Superior temporal gyrus (tissue), 1 donor: ENCODE measurements around the gene ARHGAP19.
"Not testable (repeated sequence)": the region's sequence is repeated elsewhere in the genome, so short reads cannot be mapped to it uniquely, and the experiment has no call there.

Experiments
- DNase-seq: peaks from one replicate; pipeline ENCODE4 v3.0.0-alpha.2; 2016; ENCODE audit errors: extremely low spot score

Gene ARHGAP19

DNA sequence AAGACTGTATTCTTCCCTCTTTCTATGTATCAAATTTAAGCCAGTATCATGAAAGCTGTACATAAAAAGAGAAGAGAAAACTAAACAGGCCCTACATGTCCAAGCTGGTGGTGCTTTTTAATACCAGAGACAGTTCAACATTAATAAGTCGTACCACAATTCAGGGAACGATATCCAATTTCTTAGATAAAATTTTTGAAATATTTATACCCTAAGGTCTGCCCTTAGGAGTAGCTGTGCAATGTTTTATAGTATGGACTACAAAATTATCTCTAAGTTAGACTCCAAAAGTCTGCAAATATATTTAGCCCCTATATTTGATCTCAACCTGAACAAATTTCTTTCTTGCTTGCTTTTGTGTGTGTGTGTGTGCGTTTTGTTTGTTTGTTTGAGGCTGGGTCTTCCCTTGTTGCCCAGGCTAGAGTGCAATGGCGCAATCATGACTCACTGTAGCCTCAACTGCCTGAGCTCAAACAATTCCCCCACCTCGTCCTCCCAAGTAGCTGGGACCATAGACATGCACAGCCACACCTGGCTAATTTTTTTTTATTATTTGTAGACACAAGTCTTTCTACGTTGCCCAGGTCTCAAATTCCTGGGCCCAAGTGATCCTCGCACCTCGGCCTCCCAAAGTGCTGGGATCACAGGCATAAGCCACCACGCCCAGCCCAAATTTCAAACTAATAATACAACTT is 13.2 kb downstream of the ARHGAP19 start:
- DNase-seq, result no peak

DNA sequence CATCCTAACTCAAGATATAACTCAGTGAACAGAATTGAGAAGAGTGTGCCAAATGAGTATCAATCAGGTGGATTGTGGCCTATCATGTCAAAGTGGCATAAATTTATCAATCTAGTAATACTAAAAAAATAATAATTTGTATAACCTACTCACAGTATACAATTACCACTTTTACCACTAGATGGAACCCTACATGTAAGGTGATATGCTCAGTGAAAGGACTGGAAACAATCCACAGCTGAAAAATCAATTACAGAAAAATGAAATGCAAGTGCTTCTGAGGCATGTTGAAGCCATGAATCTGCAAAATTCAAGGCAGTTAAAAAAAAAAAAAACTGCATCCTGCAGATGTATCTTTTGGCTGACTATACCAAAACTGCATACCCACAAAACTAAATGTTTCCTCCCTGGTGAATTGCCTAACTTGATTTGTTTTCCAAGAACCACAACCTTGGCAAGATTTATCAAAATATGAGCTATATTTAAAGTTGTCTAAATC is 13.9 kb downstream of the ARHGAP19 start:
- DNase-seq, result peak; percentile 85

DNA sequence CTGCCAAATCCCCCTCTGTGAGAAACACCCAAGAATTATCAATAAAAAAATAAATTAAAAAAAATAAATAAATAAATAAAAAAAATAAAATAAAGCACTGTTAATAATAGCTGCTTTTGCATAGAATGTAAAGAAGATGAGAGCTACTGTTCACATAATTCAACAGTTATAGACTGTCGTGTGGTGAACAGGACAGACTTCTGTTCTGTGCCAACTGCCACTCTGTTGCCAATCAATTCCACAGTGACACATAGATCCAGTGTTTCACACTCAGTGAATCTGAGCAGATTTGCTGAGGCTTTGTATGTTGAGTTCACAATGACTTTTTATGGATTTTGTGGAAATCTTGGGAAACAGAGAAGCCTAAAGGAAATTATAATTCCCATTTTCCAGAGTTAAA is 14.9 kb downstream of the ARHGAP19 start:
- DNase-seq, result no peak

DNA sequence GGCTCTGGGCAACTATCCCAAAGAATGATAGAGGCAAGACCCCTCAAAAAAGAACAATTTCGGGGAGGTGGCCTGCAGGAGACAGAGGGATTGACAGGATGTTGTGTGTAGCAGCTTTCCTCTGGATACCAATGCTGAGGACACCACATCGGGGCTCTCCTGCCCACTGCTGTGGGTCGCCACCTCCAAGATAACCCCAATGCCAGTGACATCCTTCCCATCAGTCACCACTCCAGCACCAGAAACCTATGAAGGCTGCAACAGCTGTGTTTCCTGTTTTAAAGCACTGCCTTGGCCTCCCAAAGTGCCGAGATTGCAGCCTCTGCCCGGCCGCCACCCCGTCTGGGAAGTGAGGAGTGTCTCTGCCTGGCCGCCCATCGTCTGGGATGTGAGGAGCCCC is 17.6 kb downstream of the ARHGAP19 start:
- DNase-seq, result no peak

DNA sequence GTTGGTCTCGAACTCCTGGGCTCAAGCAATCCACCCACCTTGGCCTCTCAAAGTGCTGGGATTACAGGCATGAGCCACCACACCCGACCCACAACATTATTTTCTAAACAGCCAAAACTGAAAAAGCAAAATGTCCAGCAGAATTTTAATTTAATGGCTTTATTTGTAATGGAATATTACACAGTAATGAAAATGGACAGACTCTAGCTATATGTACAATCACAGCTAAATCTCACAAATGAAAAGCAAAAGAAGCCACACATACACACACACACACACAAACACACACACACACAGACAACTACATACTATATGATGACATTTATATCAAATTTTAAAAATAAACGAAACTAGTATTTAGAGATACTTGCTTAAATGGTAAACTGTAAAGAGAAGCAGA is 18.7 kb downstream of the ARHGAP19 start:
- DNase-seq, result no peak

DNA sequence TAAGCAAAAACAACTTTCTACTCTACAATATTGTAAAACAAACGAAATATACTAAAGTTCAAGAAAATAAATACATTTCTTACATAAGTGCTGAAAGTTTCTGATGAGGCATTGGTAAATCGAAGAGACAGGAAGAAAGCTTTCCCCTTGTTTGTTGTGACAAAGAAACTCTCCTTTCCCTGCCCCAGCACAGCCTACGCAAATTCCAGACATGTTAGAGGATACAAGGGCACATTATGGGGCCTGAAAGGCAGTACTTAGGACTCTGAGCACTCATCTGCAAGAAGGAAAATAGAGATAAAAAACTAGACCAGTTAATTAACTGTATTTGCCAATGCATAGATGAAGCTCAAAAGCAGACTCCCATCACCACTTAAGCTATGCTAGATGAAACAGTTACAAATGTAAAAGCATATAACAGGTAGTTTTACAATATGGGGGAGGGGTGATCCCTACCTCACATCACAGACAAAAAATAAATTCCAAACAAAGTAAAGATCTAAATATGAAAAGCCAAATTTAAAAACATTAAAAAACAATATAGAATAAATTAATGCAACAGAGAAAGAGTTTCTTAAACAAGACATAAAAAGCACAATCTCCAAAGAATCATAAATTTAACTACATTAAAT is 21.8 kb downstream of the ARHGAP19 start:
- DNase-seq, result no peak

DNA sequence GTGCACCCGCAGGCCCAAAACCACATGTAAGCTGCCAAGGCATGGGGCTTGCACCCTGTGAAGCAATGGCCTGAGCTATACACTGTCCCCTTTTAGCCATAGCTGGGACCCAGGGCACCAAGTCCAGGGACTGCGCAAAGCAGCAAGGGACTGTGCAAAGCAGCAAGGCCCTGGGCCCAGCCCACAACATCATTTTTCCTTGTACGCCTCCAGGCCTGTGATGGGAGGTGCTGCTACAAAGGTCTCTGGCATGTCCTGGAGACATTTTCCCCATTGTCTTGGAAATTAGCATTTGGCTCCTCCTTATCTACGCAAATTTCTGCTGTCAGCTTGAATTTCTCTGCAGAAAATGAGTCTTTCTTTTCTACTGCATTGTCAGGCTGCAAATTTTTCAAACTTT is 24.8 kb downstream of the ARHGAP19 start:
- no peak for DNase-seq

DNA sequence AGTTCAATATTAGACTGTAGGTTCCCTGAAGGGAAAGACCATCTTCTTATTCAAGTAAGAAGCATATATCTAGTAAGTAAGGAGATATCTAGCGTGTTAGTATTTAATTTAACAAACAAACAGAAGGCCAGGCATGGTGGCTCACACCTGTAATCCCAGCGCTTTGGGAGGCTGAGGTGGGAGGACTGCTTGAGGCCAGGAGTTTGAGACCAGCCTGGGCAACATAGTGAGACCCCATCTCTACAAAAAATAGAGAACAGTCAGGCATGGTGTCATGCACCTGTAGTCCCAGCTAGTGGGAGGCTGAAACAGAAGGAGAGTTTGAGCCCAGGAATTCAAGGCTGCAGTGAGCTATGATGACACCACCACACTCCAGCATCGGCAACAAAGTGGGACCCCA is 27.3 kb downstream of the ARHGAP19 start:
- DNase-seq, result not testable (repeated sequence)

DNA sequence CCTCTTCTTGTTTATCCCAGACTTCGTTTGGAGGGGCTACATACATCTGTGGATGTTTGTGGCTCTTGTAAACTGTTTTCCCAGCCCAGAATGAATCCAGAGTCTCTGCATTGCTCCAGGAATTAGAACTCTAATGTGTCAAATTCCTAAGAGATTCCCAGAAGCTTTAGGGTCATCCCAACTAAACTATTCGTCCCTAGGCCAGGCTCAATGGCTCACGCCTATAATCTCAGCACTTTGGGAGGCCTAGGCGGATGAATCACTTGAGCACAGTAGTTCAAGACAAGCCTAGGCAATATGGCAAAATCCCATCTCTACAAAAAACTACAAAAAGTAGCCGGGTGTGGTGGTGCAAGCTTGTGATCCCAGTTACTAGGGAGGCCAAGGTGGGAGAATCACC is 28.5 kb downstream of the ARHGAP19 start:
- DNase-seq, result no peak

DNA sequence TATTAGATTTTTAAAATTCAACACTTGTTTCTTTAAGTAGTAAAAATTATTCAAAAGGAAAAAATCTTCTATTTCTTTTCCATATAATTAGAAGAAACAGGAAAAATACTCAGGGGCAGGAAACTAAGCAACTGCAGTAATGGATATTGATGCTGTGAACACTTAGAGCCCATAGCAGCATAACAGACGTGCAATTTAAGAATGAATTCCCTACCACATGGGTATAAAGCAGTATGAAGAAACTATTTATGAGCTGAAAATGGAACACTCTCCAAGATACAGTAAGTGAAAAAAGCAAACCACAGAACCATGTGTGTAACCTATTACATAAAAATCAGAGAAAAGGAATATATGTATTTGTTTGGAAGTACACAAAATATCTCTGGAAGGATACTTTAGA is 30.8 kb downstream of the ARHGAP19 start:
- no peak for DNase-seq

DNA sequence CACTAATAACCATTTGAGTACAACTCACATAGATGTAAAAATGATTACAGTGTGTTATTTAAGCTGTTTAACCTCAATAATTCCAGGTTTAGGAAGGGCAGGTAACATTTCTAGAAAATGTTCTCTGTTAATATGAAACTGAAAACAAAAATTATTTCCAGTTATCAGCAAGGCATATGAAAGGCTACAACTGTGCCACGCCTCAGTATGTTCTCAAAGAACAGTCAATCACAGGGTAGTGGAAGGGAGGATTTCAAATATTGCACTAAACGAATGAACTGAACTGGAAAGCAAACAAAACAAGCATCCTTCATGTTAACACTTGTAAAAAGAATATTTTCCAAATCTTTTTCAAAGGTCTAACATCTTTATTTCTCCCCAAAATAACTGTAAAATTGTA is 31.3 kb downstream of the ARHGAP19 start:
- DNase-seq, result no peak

DNA sequence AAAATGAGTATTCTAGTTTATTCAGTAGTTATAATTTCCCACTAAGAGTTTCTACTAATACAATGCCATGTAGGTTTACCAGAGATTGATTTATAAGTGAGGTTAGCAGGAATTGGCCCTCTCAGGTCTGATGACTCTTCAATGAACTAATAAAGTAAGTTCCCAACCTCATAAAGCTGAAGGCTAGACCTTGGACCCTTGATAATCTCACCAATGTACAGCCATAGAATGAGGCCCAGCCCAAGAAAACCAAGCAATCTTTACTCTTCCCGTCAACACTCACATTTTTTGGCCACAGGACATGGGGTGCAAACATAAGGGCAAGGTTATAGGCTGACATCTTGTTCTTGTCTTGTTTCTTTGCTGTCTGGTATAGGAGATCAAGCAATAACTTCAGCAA is 33.3 kb downstream of the ARHGAP19 start:
- DNase-seq, result no peak

DNA sequence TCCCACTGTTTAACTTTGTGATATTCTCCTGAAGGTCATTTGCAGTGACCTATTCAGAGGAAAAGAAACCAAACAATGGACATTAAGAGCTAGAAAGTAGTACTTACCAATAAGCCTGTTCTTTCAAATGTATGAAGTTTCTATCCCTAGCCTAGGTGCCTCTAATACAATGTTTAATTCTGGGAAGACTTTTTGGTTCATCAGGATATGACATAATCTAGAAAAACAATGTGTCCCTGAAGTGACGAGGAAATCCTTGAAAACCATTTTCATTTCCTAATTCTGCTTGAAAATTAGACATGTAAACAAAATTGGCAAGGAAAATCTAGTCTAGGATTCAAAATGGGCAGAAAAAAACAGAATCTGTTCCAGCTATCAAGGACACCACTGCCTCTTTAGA is 36.1 kb downstream of the ARHGAP19 start:
- DNase-seq, result no peak

DNA sequence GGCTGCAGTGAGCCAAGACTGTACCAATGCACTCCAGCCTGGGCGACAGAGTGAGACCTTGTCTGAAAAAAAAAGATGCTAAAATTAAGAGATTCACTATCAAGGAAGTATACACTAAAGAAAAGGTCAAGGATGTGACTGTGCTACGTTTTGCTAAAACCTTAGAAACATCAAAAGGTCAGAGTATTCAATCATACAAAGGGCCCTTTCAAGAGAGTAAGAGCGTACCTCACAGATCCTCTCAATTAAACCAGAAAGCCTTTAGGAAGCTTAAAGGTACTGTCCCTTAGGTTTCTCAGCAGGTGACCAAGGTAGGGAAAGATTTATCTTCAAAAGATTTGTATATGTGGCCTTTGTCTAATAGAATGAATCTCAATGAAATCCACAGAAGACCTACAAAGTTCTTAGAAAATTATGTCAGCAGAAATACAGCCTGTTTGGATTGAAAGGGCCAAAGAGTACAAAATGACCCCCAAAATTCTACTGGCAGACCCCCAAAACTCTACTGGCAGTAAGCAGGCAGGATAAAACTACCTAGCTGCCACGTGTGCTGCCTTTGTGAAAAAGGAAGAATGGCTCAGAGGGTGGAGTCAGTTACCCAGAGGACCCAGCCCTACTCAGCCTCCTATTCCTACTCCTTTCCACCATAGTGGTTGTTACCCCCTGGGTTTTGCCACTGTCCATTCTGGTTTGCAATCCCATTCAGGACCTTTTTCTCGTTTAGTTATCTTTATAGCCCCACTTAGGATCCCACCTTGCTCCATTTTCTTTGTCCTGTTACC is 36.7 kb downstream of the ARHGAP19 start:
- DNase-seq, result no peak

DNA sequence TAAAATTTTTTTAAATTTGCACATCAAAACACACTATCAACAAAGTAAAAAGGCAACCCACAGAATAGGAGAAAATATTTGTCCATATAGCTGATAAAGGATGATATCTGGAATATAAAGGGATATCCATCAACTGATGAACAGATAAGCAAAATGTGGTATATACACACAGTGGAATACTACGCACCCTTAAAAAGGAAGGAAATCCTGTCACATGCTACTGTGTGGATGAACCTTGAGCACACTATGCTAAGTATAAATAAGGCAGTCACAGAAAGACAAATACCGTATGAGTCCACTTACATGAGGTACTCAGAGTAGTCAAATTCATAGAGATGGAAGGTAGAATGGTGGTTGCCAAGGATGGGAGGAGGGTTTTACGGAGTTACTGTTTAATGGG is 37.7 kb downstream of the ARHGAP19 start:
- DNase-seq, result no peak

DNA sequence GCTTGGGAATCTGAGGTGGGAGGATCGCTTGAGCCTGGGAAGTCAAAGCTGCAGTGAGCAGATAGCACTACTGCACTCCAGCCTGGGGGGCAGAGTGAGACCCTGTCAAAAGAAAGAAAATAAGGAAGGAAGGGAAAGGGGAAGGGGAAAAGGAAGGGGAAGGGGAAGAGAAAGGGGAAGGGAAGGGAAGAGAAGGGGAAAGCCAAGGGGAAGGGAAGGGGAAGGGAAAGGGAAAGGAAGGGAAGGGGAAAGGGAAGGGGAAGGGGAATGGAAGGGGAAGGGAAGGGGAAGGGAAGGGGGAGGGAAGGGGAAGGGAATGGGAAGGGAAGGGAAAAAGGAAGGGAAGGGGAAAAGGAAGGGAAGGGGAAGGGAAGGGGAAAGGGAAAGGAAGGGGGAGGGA is 41.5 kb downstream of the ARHGAP19 start:
- DNase-seq, result no peak

DNA sequence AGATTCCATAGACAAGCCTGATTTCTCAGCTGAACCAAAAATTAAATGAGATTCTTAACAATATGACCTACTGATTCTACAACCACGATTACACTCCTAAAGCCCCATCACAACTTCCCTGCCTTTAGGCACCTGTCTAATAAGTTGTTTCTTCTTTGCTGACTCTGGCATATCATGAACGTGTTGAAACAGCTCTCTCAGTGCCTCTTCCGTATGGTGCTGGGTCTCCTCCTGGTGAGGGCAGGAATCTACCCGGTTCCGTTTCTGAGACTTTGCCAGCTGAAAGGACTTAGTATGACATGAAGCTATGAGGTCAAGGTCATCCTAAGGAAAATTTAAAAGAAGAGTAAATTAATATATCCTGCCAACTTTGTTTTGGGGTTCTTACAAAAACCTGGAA is 48.6 kb downstream of the ARHGAP19 start:
- no peak for DNase-seq

DNA sequence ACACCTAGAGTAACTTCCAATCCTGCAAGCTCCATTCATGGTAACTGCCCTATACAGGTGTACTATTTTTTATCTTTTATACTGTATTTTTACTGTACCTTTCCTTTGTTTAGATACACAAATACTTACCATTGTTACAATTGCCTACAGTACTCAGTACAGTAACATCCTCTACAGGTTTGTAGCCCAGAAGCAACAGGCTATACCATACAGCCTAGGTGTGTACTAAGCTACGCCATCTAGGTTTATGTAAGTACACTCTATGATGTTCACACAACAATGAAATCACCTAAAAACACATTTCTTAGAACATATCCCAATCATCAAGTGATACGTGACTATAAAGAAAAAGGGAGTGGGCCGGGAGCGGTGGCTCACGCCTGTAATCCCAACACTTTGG is 53.6 kb downstream of the ARHGAP19 start:
- no peak for DNase-seq

DNA sequence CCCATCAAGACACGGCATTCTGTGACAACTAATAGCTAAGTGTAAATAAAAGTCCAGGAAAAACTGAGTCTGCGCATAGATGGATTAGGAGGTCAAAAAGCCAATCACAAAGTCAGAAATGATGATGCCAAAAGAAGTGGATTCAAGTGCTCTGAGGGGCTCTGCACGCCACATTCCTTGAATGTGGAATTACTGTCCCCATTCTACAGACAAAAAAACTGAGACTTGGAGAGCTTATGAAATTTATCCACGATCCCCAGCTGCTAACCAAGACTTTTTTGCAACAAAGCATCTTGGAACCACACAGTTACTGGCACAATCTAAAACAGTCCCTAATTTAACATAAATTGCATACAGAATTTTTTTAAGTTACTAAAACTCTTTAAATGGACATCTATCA is 57.1 kb downstream of the ARHGAP19 start:
- DNase-seq, result no peak

DNA sequence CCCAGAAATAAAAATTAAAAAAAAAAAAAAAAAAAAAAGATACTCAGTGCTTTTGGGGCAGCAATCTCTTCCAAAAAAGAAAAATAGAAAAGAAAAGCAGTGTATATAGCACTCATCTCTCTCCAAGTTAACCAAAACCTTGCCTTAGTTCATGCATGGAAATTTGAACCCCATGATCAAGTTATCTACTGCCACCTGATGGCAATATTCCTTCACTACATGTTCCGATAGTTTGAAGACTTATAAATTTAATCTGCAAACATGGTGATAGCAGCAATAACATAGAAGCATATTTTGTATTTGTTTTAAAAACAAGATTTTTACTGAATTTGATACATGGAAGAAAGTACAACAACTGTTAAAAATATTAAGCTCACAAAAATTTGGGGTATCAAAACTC is 58.0 kb downstream of the ARHGAP19 start:
- DNase-seq, result peak; percentile 78

DNA sequence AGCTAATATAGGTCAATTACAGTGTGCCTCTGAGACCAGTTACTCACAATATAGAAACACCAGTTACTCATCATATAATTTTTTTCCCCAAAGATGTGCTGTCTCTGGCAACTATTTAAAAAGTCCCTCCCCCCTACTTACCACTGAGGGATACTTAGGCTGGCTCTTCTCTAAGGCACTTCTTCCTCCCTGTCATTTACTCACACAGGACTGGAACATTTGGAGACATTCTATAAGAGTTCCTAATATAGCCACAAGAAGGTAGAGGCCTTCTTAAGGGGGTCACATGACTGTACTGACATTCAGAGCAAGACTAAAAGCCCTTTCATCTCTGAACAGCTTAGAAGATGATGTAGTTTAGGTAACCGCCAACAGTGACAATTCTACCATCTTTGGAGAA is 62.3 kb downstream of the ARHGAP19 start:
- no peak for DNase-seq

DNA sequence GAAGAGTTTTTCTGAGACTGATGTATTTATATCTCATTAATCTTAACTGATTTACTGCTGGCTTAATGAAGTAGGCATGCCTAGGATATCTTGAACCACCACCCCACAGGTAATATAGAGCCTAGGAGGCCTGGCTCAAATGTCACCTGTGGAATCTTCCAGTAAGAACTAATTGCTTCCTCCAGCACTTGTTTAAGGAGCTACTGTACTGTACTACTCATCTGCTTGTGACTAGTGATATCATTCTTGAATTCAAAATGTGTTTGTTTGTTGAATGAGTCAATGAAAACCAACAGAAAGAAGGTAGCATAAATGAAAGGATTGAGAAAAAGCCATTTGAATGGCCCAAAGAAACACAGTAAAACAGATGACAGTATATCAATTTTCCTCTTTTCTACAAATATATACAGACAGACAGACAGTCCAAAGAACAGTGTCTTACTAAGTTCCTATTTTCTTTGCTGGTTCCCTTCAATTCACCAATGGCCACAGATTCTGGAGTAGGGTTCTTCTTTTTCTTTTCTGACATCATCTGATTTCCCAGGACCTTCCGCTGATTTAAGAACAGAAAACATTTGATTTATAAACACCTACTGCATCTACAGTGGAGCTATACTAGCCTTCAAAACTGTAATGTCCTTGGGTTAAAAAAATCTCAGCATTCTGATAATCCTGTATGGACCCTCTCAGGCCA is 63.0 kb downstream of the ARHGAP19 start:
- no peak for DNase-seq
